Measurements from ENCODE around the gene ROBO1. TPM values are rescaled to one million over a fixed set of nuclear protein-coding genes. Genes with fewer than 3 reads are reported as not detected.
"Not testable (repeated sequence)": the region's sequence is repeated elsewhere in the genome, so short reads cannot be mapped to it uniquely, and the experiment has no call there.

The ROBO1 gene
- total and polyA plus RNA-seq, 2 donors: 13.3 to 33.9 TPM

- Histone ChIP-seq H3K9me3 (ENCODE audit: control insufficient read depth in 2 of 2, insufficient read depth in 1 of 2, low read length in 1 of 2) (no peaks in the 10 kb centered on the region), H3K36me3 (ENCODE audit: control insufficient read depth in 2 of 2, insufficient read depth in 2 of 2, low read length in 1 of 2) (no peaks in the 10 kb centered on the region), H3K27me3 (ENCODE audit: control insufficient read depth in 2 of 2, insufficient read depth in 1 of 2, low read length in 1 of 2) (no peaks in the 10 kb centered on the region), H3K4me1 (ENCODE audit: control insufficient read depth in 2 of 2, insufficient read depth in 2 of 2, low read length in 2 of 2) (no peaks in the 10 kb centered on the region), H3K4me3 (ENCODE audit: low read length in 2 of 2) (no peak overlapping the region), H3K27ac (ENCODE audit: low read depth in 1 of 2, low read length in 1 of 2) (no peak overlapping the region)
- 92% methylated on average over 7 of the region's 7 CpGs for WGBS
- DNase-seq (ENCODE audit: low read depth in 6 of 9, low spot score in 9 of 9): no peak
Measured at GRCh38 chr3:79317551-79318518, 450.0 kb downstream of the ROBO1 start.

GRCh38 chr3:79314962-79315361 is 452.8 kb downstream of the ROBO1 start:
- H3K4me1 ChIP-seq (ENCODE audit: control insufficient read depth in 2 of 2, insufficient read depth in 2 of 2, low read length in 2 of 2): no peaks in the 10 kb centered on the region
- 86% methylated on average over 2 of the region's 2 CpGs for whole genome bisulfite sequencing
- no peaks in the 10 kb centered on the region for H3K27me3 ChIP-seq (ENCODE audit: control insufficient read depth in 2 of 2, insufficient read depth in 1 of 2, low read length in 1 of 2)
- H3K9me3 ChIP-seq (ENCODE audit: control insufficient read depth in 2 of 2, insufficient read depth in 1 of 2, low read length in 1 of 2): no peaks in the 10 kb centered on the region
- DNase-seq (ENCODE audit: low read depth in 6 of 9, low spot score in 9 of 9): no peak
- H3K36me3 ChIP-seq (ENCODE audit: control insufficient read depth in 2 of 2, insufficient read depth in 2 of 2, low read length in 1 of 2): no peaks in the 10 kb centered on the region
- no peak overlapping the region for H3K4me3 ChIP-seq (ENCODE audit: low read length in 2 of 2)
- H3K27ac ChIP-seq (ENCODE audit: low read depth in 1 of 2, low read length in 1 of 2): no peak overlapping the region

GRCh38 chr3:79314544-79314943 is 453.3 kb downstream of the ROBO1 start:
- no peak overlapping the region for H3K4me3 ChIP-seq (ENCODE audit: low read length in 2 of 2)
- no peak overlapping the region for H3K27ac ChIP-seq (ENCODE audit: low read depth in 1 of 2, low read length in 1 of 2)
- H3K36me3 ChIP-seq (ENCODE audit: control insufficient read depth in 2 of 2, insufficient read depth in 2 of 2, low read length in 1 of 2): no peaks in the 10 kb centered on the region
- no peaks in the 10 kb centered on the region for H3K9me3 ChIP-seq (ENCODE audit: control insufficient read depth in 2 of 2, insufficient read depth in 1 of 2, low read length in 1 of 2)
- 91% methylated on average over 1 of the region's 1 CpG for WGBS
- H3K27me3 ChIP-seq (ENCODE audit: control insufficient read depth in 2 of 2, insufficient read depth in 1 of 2, low read length in 1 of 2): no peaks in the 10 kb centered on the region
- DNase-seq (ENCODE audit: low read depth in 6 of 9, low spot score in 9 of 9): no peak
- H3K4me1 ChIP-seq (ENCODE audit: control insufficient read depth in 2 of 2, insufficient read depth in 2 of 2, low read length in 2 of 2): no peaks in the 10 kb centered on the region

- Histone ChIP-seq H3K4me1 (ENCODE audit: control insufficient read depth in 2 of 2, insufficient read depth in 2 of 2, low read length in 2 of 2) (no peaks in the 10 kb centered on the region), H3K36me3 (ENCODE audit: control insufficient read depth in 2 of 2, insufficient read depth in 2 of 2, low read length in 1 of 2) (no peaks in the 10 kb centered on the region), H3K27me3 (ENCODE audit: control insufficient read depth in 2 of 2, insufficient read depth in 1 of 2, low read length in 1 of 2) (no peaks in the 10 kb centered on the region), H3K9me3 (ENCODE audit: control insufficient read depth in 2 of 2, insufficient read depth in 1 of 2, low read length in 1 of 2) (no peaks in the 10 kb centered on the region), H3K4me3 (ENCODE audit: low read length in 2 of 2) (no peak overlapping the region), H3K27ac (ENCODE audit: low read depth in 1 of 2, low read length in 1 of 2) (no peak overlapping the region)
- 87% methylated on average over 1 of the region's 1 CpG for WGBS
- no peak for DNase-seq (ENCODE audit: low read depth in 6 of 9, low spot score in 9 of 9)
Measured at GRCh38 chr3:79310016-79310415, 457.8 kb downstream of the ROBO1 start.

GRCh38 chr3:79306934-79307570 is 460.7 kb downstream of the ROBO1 start:
- Histone ChIP-seq H3K27me3 (ENCODE audit: control insufficient read depth in 2 of 2, insufficient read depth in 1 of 2, low read length in 1 of 2) (no peaks in the 10 kb centered on the region), H3K36me3 (ENCODE audit: control insufficient read depth in 2 of 2, insufficient read depth in 2 of 2, low read length in 1 of 2) (no peaks in the 10 kb centered on the region), H3K9me3 (ENCODE audit: control insufficient read depth in 2 of 2, insufficient read depth in 1 of 2, low read length in 1 of 2) (no peaks in the 10 kb centered on the region), H3K4me3 (ENCODE audit: low read length in 2 of 2) (no peak overlapping the region), H3K27ac (ENCODE audit: low read depth in 1 of 2, low read length in 1 of 2) (no peak overlapping the region), H3K4me1 (ENCODE audit: control insufficient read depth in 2 of 2, insufficient read depth in 2 of 2, low read length in 2 of 2) (no peaks in the 10 kb centered on the region)
- whole genome bisulfite sequencing: 10% methylated on average over 1 of the region's 1 CpG
- no peak for DNase-seq (ENCODE audit: low read depth in 6 of 9, low spot score in 9 of 9)

GRCh38 chr3:79299949-79300635 is 467.7 kb downstream of the ROBO1 start:
- not testable (repeated sequence) for H3K36me3 ChIP-seq (ENCODE audit: control insufficient read depth in 2 of 2, insufficient read depth in 2 of 2, low read length in 1 of 2); H3K4me1 ChIP-seq (ENCODE audit: control insufficient read depth in 2 of 2, insufficient read depth in 2 of 2, low read length in 2 of 2); H3K27me3 ChIP-seq (ENCODE audit: control insufficient read depth in 2 of 2, insufficient read depth in 1 of 2, low read length in 1 of 2); H3K4me3 ChIP-seq (ENCODE audit: low read length in 2 of 2); H3K27ac ChIP-seq (ENCODE audit: low read depth in 1 of 2, low read length in 1 of 2); DNase-seq (ENCODE audit: low read depth in 6 of 9, low spot score in 9 of 9); H3K9me3 ChIP-seq (ENCODE audit: control insufficient read depth in 2 of 2, insufficient read depth in 1 of 2, low read length in 1 of 2)
- WGBS: 97% methylated on average over 40 of the region's 40 CpGs

- Histone ChIP-seq H3K4me3 (ENCODE audit: low read length in 2 of 2) (no peak overlapping the region), H3K27ac (ENCODE audit: low read depth in 1 of 2, low read length in 1 of 2) (no peak overlapping the region), H3K27me3 (ENCODE audit: control insufficient read depth in 2 of 2, insufficient read depth in 1 of 2, low read length in 1 of 2) (no peaks in the 10 kb centered on the region), H3K36me3 (ENCODE audit: control insufficient read depth in 2 of 2, insufficient read depth in 2 of 2, low read length in 1 of 2) (no peaks in the 10 kb centered on the region), H3K4me1 (ENCODE audit: control insufficient read depth in 2 of 2, insufficient read depth in 2 of 2, low read length in 2 of 2) (no peaks in the 10 kb centered on the region), H3K9me3 (ENCODE audit: control insufficient read depth in 2 of 2, insufficient read depth in 1 of 2, low read length in 1 of 2) (no peaks in the 10 kb centered on the region)
- 91% methylated on average over 1 of the region's 1 CpG for WGBS
- peak in 1 of 9 donors; percentile 7 for DNase-seq (ENCODE audit: low read depth in 6 of 9, low spot score in 9 of 9)
Measured at GRCh38 chr3:79297245-79297960, 470.4 kb downstream of the ROBO1 start.

- Histone ChIP-seq H3K27ac (ENCODE audit: low read depth in 1 of 2, low read length in 1 of 2) (no peak overlapping the region), H3K4me3 (ENCODE audit: low read length in 2 of 2) (no peak overlapping the region), H3K36me3 (ENCODE audit: control insufficient read depth in 2 of 2, insufficient read depth in 2 of 2, low read length in 1 of 2) (no peaks in the 10 kb centered on the region), H3K27me3 (ENCODE audit: control insufficient read depth in 2 of 2, insufficient read depth in 1 of 2, low read length in 1 of 2) (no peaks in the 10 kb centered on the region), H3K4me1 (ENCODE audit: control insufficient read depth in 2 of 2, insufficient read depth in 2 of 2, low read length in 2 of 2) (no peaks in the 10 kb centered on the region), H3K9me3 (ENCODE audit: control insufficient read depth in 2 of 2, insufficient read depth in 1 of 2, low read length in 1 of 2) (no peaks in the 10 kb centered on the region)
- WGBS: 77% methylated on average over 3 of the region's 3 CpGs
- no peak for DNase-seq (ENCODE audit: low read depth in 6 of 9, low spot score in 9 of 9)
Measured at GRCh38 chr3:79286882-79287281, 480.9 kb downstream of the ROBO1 start.

All from thymus (tissue), 11 donors.